ENCODE data around the gene NOL6. TPM values are rescaled to one million over a fixed set of nuclear protein-coding genes. Genes with fewer than 3 reads are reported as not detected.

The NOL6 gene
- total RNA-seq, 2 donors from 2014 or later = 11.5 to 29.3 TPM

- H3K9ac ChIP-seq (ENCODE audit: low read depth in 2 of 2, low read length in 2 of 2) = no peak overlapping the region
- H3K9me3 ChIP-seq = no peaks in the 10 kb centered on the region
- DNase-seq = no peak
- H3K27ac ChIP-seq = no peak overlapping the region
- H3K27me3 ChIP-seq = no peaks in the 10 kb centered on the region
- TF ChIP-seq CTCF (IDR thresholded peaks at IDR 0.05) = no peak
- H3K36me3 ChIP-seq = no peaks in the 10 kb centered on the region
- no peaks in the 10 kb centered on the region for H3K4me1 ChIP-seq
- intact Hi-C loops (cut with DNase I) = no loop called here
- no peak overlapping the region for H3K4me3 ChIP-seq
These were observed 36.5 kb downstream of the NOL6 start for GRCh38 chr9:33437205-33437604.

GRCh38 chr9:33436445-33436844, 37.3 kb downstream of the NOL6 start:
- intact Hi-C loops (cut with DNase I) = no loop called here
- Histone ChIP-seq H3K9me3 (no peaks in the 10 kb centered on the region), H3K27ac (no peak overlapping the region), H3K9ac (ENCODE audit: low read depth in 2 of 2, low read length in 2 of 2) (no peak overlapping the region), H3K27me3 (no peaks in the 10 kb centered on the region), H3K4me3 (no peak overlapping the region), H3K36me3 (no peaks in the 10 kb centered on the region), H3K4me1 (no peaks in the 10 kb centered on the region)
- TF ChIP-seq CTCF (IDR thresholded peaks at IDR 0.05) = no peak
- DNase-seq = no peak

- intact Hi-C loops (cut with DNase I) = no loop called here
- H3K4me3 ChIP-seq = no peak overlapping the region
- DNase-seq = no peak
- H3K36me3 ChIP-seq = no peaks in the 10 kb centered on the region
- H3K27ac ChIP-seq = no peak overlapping the region
- H3K9me3 ChIP-seq = no peaks in the 10 kb centered on the region
- no peak for TF ChIP-seq CTCF (IDR thresholded peaks at IDR 0.05)
- no peaks in the 10 kb centered on the region for H3K4me1 ChIP-seq
- no peak overlapping the region for H3K9ac ChIP-seq (ENCODE audit: low read depth in 2 of 2, low read length in 2 of 2)
- H3K27me3 ChIP-seq = no peaks in the 10 kb centered on the region
These were observed 37.9 kb downstream of the NOL6 start for GRCh38 chr9:33435821-33436277.

- Histone ChIP-seq H3K9me3 (no peaks in the 10 kb centered on the region), H3K4me3 (no peak overlapping the region), H3K9ac (ENCODE audit: low read depth in 2 of 2, low read length in 2 of 2) (no peak overlapping the region), H3K27me3 (no peaks in the 10 kb centered on the region), H3K4me1 (no peaks in the 10 kb centered on the region), H3K36me3 (no peaks in the 10 kb centered on the region), H3K27ac (no peak overlapping the region)
- intact Hi-C loops (cut with DNase I) = no loop called here
- TF ChIP-seq CTCF (IDR thresholded peaks at IDR 0.05) = no peak
- no peak for DNase-seq
These were observed 39.2 kb downstream of the NOL6 start for GRCh38 chr9:33434317-33435105.

GRCh38 chr9:33433871-33434270, 39.9 kb downstream of the NOL6 start:
- Histone ChIP-seq H3K27me3 (no peaks in the 10 kb centered on the region), H3K36me3 (no peaks in the 10 kb centered on the region), H3K27ac (no peak overlapping the region), H3K9me3 (no peaks in the 10 kb centered on the region), H3K4me3 (no peak overlapping the region), H3K4me1 (no peaks in the 10 kb centered on the region), H3K9ac (ENCODE audit: low read depth in 2 of 2, low read length in 2 of 2) (no peak overlapping the region)
- no peak for TF ChIP-seq CTCF (IDR thresholded peaks at IDR 0.05)
- no peak for DNase-seq
- intact Hi-C loops (cut with DNase I) = no loop called here

Data from colonic mucosa (tissue), 4 donors.